Measurements from ENCODE around the gene NAA40. TPM values are rescaled to one million over a fixed set of nuclear protein-coding genes. Genes with fewer than 3 reads are reported as not detected.
A peak's percentile ranks its signal among the peaks of the same experiment; 100 is the strongest.

The NAA40 gene
- total and polyA plus RNA-seq, 10 of the 15 experiments (the other 5 are each of a cell fraction or from before 2014, with no cell fraction given) = 4.8 to 31.6 (median 22.2) TPM

GRCh38 chr11:63986156-63986931 is 47.5 kb downstream of the NAA40 start, which contains the start of gene OTUB1 (continued):
- TF ChIP-seq LARP7 (IDR thresholded peaks at IDR 0.05) = peak; percentile 94
- TF ChIP-seq CBX5 (IDR thresholded peaks at IDR 0.05; ENCODE audit: low read depth) = no peak
- peak; percentile 77; the same call in 1 of the 2 replicates for TF ChIP-seq NKRF (conservative IDR thresholded peaks at IDR 0.05)
- no peak for TF ChIP-seq CHD4 (IDR thresholded peaks at IDR 0.05)
- TF ChIP-seq NFXL1 (IDR thresholded peaks at IDR 0.05; ENCODE audit: borderline replicate concordance) = no peak
- peak; percentile 83; the same call in 1 of the 2 replicates for TF ChIP-seq PML (IDR thresholded peaks at IDR 0.05; ENCODE audit: low read length)

- H3K9me3 ChIP-seq (replicated peaks; ENCODE audit: control insufficient read depth, insufficient read depth, low read length) = no peaks in the 10 kb centered on the region
- intact Hi-C loops (cut with micrococcal nuclease; ENCODE audit: unreplicated experiment) = no loop called here
- CTCF ChIA-PET = interaction anchor here (0.8 kb wide), 1 partner anchor 220 kb away, joined by 3 read pairs; no protein-coding TSS in a partner anchor
- H3K4me1 ChIP-seq (ENCODE audit: control insufficient read depth, insufficient read depth, low read length) = peaks cover 18% of the 10 kb centered on the region
- peaks cover 5% of the 10 kb centered on the region; the same call in 1 of the 2 replicates for H4K20me1 ChIP-seq (ENCODE audit: control insufficient read depth, insufficient read depth)
- RAD21 ChIA-PET (ENCODE audit: unreplicated experiment) = no interaction called here
- BruUV-seq (replicated peaks) = TSS peak; percentile 83
- no peak overlapping the region; the same call in 1 of the 2 replicates for H2AFZ ChIP-seq (ENCODE audit: control insufficient read depth, low read depth, low read length)
- in situ Hi-C loops (cut with MboI) = no loop called here
- H3K27me3 ChIP-seq (replicated peaks in 1 of 2; ENCODE audit: control insufficient read depth in 2 of 2, insufficient read depth in 2 of 2, low read length in 1 of 2) = no peaks in the 10 kb centered on the region
- FAIRE-seq = no peak
- no peak for ATAC-seq
- H3K79me2 ChIP-seq (ENCODE audit: control insufficient read depth, insufficient read depth, low read length) = peaks cover 36% of the 10 kb centered on the region
- peak overlapping the region; percentile 88 for H3K4me3 ChIP-seq
- 46% methylated on average over 25 of the region's 25 CpGs for WGBS (ENCODE audit: insufficient coverage, insufficient replicate concordance, low lambda C conversion rate, missing lambda C conversion rate)
- H3K27ac ChIP-seq (ENCODE audit: control insufficient read depth, insufficient read depth) = peak overlapping the region; percentile 68
- H3K36me3 ChIP-seq (ENCODE audit: control insufficient read depth in 2 of 2, insufficient read depth in 2 of 2, low read length in 1 of 2) = peaks cover 9 to 17% of the 10 kb centered on the region in 2 experiments; a peak in 3 of 4 replicates
- SMC1A ChIA-PET (ENCODE audit: uncharacterized antibody, unreplicated experiment) = no interaction called here
- H3K4me2 ChIP-seq (ENCODE audit: control insufficient read depth, insufficient read depth) = peak overlapping the region; percentile 93
- peak overlapping the region; percentile 80 for H3K9ac ChIP-seq (ENCODE audit: control insufficient read depth, insufficient read depth, low read length)
- TF ChIP-seq YBX1 (IDR thresholded peaks at IDR 0.05) (no peak), NR2F1 (conservative IDR thresholded peaks at IDR 0.05) (0 out of 2 replicates have a peak, but pooled peaks have one; percentile 1), MLLT1 (IDR thresholded peaks at IDR 0.05) (peak; percentile 54)
- no peak for DNase-seq (ENCODE audit: low read depth, low spot score)
- POLR2A ChIA-PET = no interaction called here
Observed at GRCh38 chr11:63986932-63987513, 48.2 kb downstream of the NAA40 start.

Measured in GM12878 (cell line).